ENCODE results near the gene SH3GL3. TPM values are rescaled to one million over a fixed set of nuclear protein-coding genes. Genes with fewer than 3 reads are reported as not detected.

SH3GL3 gene
- total and polyA plus RNA-seq, 4 donors = 0.48 to 0.62 TPM; not detected in 2

DNA sequence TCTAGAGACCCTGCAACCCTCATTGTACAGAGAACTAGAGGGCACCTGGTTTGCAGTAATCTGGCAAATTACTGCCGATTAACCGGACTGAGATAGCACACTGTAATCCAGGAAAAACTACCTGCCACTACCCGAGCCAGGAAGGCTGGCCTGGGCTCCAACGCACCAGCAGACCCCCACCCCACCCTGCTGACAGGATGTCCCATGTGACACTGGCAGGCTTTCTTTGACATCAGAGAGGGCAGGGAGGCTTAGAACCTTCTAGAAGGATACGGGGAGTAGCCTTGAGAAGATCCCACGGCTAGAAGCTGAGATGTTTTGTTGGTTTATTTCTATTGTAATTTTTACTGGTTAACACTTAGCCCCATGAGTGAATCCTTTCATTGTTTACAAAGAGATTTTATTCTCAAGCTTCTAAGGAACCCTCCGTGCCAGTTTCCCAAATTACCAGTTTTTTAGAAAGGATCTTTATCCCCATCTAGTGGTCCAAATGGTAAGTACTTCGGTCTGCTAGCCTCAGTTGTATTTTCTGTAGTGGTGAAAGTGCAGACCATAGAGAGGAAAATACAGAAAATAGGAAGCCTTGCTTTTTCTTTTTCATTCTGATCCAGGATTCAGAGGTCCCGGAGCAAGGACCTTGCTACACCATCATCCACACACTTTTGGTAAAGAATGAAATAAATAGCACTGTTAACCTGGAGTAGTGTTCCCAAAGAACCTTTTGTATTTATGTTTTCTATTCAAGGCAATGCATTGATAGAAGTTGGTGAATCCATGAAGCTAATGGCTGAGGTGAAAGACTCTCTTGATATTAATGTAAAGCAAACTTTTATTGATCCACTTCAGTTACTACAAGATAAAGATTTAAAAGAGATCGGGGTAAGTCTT, 124.9 kb downstream of the SH3GL3 start:
- Histone ChIP-seq H3K4me3 (ENCODE audit: low read length in 2 of 2) (no peak overlapping the region), H3K27me3 (ENCODE audit: control insufficient read depth in 1 of 2, insufficient read depth in 2 of 2, low read length in 1 of 2) (no peaks in the 10 kb centered on the region), H3K4me1 (ENCODE audit: control insufficient read depth in 1 of 2, insufficient read depth in 2 of 2, low read length in 2 of 2) (no peaks in the 10 kb centered on the region), H3K36me3 (ENCODE audit: control insufficient read depth in 1 of 2, insufficient read depth in 2 of 2, low read length in 1 of 2) (no peaks in the 10 kb centered on the region), H3K9me3 (ENCODE audit: control insufficient read depth, low read length) (no peaks in the 10 kb centered on the region), H3K27ac (ENCODE audit: low read depth in 1 of 2, low read length in 2 of 2) (no peak overlapping the region)
- DNase-seq (no peak), ATAC-seq (ENCODE audit: low FRiP score) (peak; percentile 58)
- WGBS, 2 donors = 50 to 52% methylated on average over 10 of the region's 10 CpGs
- intact Hi-C loops (cut with DNase I) = loop anchor here (5.0 kb wide), 3 partner anchors 260 to 450 kb away; no protein-coding TSS in a partner anchor

DNA sequence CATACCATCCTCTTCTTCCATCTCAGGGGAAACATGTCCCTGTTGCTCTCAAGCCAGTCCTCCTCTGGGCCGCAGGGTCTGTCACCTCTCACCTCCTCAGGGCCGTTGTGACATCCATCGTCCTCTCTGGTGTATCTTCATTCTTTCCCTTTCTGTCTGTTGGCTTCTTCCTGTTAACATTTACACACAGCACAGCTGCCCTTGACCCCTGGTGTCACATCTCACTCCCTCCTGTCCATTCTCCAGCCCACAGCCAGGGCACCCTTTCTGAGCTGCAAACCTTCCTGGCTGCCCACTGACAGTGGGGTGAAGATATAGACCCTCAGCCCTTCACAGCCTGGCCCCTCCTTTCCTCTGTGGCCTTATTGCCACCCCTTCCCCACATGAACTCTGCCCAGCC, 127.2 kb downstream of the SH3GL3 start:
- intact Hi-C loops (cut with DNase I) = loop anchor here (5.0 kb wide), 3 partner anchors 258 to 448 kb away; no protein-coding TSS in a partner anchor
- Histone ChIP-seq H3K27me3 (ENCODE audit: control insufficient read depth in 1 of 2, insufficient read depth in 2 of 2, low read length in 1 of 2) (no peaks in the 10 kb centered on the region), H3K27ac (ENCODE audit: low read depth in 1 of 2, low read length in 2 of 2) (no peak overlapping the region), H3K4me3 (ENCODE audit: low read length in 2 of 2) (no peak overlapping the region), H3K9me3 (ENCODE audit: control insufficient read depth, low read length) (no peaks in the 10 kb centered on the region), H3K4me1 (ENCODE audit: control insufficient read depth in 1 of 2, insufficient read depth in 2 of 2, low read length in 2 of 2) (no peaks in the 10 kb centered on the region), H3K36me3 (ENCODE audit: control insufficient read depth in 1 of 2, insufficient read depth in 2 of 2, low read length in 1 of 2) (no peaks in the 10 kb centered on the region)
- ATAC-seq (ENCODE audit: low FRiP score) = no peak
- WGBS, 2 donors = 84 to 90% methylated on average over 3 of the region's 3 CpGs
- DNase-seq = no peak

DNA sequence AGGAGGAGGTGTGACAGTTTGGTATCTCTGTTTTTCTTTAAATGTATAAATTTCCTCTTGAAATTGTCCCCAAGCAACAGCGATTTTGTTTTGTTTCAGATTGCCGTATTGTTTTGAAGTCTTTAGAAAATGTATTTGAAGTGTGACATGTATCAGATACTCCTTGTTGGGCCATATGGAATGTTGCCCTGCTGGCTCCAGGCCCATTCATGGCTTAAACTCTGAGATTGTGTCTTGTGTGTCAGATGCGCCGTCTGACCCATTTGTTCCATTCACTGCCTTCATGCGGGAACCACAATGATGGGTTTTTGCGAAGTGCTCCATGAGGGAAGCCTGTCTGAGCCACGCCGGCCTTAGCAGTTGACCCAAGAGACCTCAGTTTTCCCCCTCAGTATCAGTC, 131.6 kb downstream of the SH3GL3 start:
- ATAC-seq (ENCODE audit: low FRiP score) = no peak
- 90 to 92% methylated on average over 8 of the region's 8 CpGs for WGBS, 2 donors
- intact Hi-C loops (cut with DNase I) = no loop called here

DNA sequence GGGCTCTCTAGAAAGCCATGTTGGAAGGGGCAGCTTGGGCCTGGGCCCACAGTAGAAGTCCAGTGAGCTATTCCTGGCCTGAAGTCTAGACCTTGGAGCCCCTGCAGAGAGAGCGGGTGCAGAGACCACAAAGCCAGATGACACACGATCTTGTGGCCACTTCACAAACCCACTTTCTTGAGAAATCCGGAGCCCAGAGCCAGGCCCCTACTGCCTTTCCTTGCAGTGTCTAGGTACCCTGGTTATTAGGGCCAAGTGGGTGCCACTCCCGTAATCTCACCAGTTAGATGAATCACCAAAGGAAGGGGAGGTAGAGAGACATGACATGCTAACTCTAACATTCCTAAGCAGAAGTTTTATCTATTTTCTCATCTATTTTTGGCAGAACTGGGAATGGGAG, 134.2 kb downstream of the SH3GL3 start:
- intact Hi-C loops (cut with DNase I) = no loop called here
- ATAC-seq (ENCODE audit: low FRiP score) (no peak), DNase-seq (no peak)
- Histone ChIP-seq H3K4me1 (ENCODE audit: control insufficient read depth in 1 of 2, insufficient read depth in 2 of 2, low read length in 2 of 2) (no peaks in the 10 kb centered on the region), H3K9me3 (ENCODE audit: control insufficient read depth, low read length) (no peaks in the 10 kb centered on the region), H3K4me3 (ENCODE audit: low read length in 2 of 2) (no peak overlapping the region), H3K36me3 (ENCODE audit: control insufficient read depth in 1 of 2, insufficient read depth in 2 of 2, low read length in 1 of 2) (no peaks in the 10 kb centered on the region), H3K27me3 (ENCODE audit: control insufficient read depth in 1 of 2, insufficient read depth in 2 of 2, low read length in 1 of 2) (no peaks in the 10 kb centered on the region), H3K27ac (ENCODE audit: low read depth in 1 of 2, low read length in 2 of 2) (no peak overlapping the region)
- 79 to 94% methylated on average over 4 of the region's 4 CpGs for WGBS, 2 donors

More for the DNA sequence above, 131.6 kb downstream of the SH3GL3 start:
- no peak overlapping the region for H3K27ac ChIP-seq (ENCODE audit: low read depth in 1 of 2, low read length in 2 of 2)
- H3K27me3 ChIP-seq (ENCODE audit: control insufficient read depth in 1 of 2, insufficient read depth in 2 of 2, low read length in 1 of 2) = no peaks in the 10 kb centered on the region
- H3K4me3 ChIP-seq (ENCODE audit: low read length in 2 of 2) = no peak overlapping the region
- DNase-seq = no peak
- H3K9me3 ChIP-seq (ENCODE audit: control insufficient read depth, low read length) = no peaks in the 10 kb centered on the region
- no peaks in the 10 kb centered on the region for H3K4me1 ChIP-seq (ENCODE audit: control insufficient read depth in 1 of 2, insufficient read depth in 2 of 2, low read length in 2 of 2)
- H3K36me3 ChIP-seq (ENCODE audit: control insufficient read depth in 1 of 2, insufficient read depth in 2 of 2, low read length in 1 of 2) = no peaks in the 10 kb centered on the region

DNA sequence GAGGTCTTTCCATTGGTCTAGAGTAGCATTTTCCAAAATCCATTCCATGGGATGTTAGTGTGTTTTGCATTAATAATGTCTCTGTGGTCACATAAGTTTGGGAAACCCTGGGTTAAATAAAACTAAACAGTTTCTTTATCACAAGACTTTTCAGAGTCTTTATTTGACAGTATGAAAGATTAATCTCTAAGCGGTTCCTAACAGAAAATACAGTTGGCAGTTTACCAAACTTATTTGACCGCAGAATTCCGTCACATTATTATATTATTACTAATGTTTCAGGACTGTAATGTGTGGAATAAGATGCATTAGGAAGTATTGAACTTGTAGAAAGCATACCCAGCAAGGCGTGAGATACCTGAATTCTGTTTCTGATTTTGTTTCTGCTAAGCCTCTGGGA, 135.2 kb downstream of the SH3GL3 start:
- ATAC-seq (ENCODE audit: low FRiP score) (no peak), DNase-seq (no peak)
- no peaks in the 10 kb centered on the region for H3K27me3 ChIP-seq (ENCODE audit: control insufficient read depth in 1 of 2, insufficient read depth in 2 of 2, low read length in 1 of 2)
- 33 to 42% methylated on average over 4 of the region's 4 CpGs for WGBS, 2 donors
- no peaks in the 10 kb centered on the region for H3K9me3 ChIP-seq (ENCODE audit: control insufficient read depth, low read length)
- no peak overlapping the region for H3K4me3 ChIP-seq (ENCODE audit: low read length in 2 of 2)
- intact Hi-C loops (cut with DNase I) = no loop called here
- H3K36me3 ChIP-seq (ENCODE audit: control insufficient read depth in 1 of 2, insufficient read depth in 2 of 2, low read length in 1 of 2) = no peaks in the 10 kb centered on the region
- no peak overlapping the region for H3K27ac ChIP-seq (ENCODE audit: low read depth in 1 of 2, low read length in 2 of 2)
- no peaks in the 10 kb centered on the region for H3K4me1 ChIP-seq (ENCODE audit: control insufficient read depth in 1 of 2, insufficient read depth in 2 of 2, low read length in 2 of 2)

DNA sequence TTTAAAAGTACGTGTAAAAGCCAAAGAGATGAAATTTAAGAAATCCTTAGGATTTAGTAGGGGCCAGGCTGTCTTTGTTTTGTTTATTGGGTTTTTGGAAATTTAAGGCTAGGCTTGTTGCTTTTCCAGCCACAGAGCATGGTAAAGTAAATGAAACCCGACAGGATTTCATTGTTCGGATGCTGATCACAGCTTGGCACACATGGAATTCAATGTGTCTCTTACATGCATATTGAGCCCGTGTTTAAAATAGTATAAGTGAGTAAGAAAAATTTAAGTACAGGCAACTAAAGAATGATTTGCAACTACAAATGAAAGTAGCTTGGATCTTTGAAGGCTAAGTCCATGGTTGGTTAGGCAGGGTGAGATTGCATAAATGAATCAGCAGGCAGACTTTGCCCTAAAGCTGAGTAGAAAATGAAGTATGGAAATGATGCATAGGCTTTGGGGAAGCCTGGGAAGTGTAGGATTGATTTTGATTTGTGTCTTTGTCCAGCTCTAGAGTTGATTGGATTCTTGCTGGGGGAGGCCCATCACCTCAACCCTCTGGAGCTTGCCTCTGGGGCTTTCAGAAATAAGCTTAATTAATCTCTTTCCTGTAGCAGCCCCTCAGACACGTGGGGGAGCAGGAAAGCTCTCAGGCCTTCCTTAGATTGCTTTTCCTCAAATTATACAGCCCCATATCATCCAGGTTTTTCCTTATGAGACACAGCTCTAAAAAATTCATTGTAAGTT, 138.6 kb downstream of the SH3GL3 start:
- 73 to 77% methylated on average over 5 of the region's 5 CpGs for WGBS, 2 donors
- intact Hi-C loops (cut with DNase I) = no loop called here
- no peaks in the 10 kb centered on the region for H3K36me3 ChIP-seq (ENCODE audit: control insufficient read depth in 1 of 2, insufficient read depth in 2 of 2, low read length in 1 of 2)

DNA sequence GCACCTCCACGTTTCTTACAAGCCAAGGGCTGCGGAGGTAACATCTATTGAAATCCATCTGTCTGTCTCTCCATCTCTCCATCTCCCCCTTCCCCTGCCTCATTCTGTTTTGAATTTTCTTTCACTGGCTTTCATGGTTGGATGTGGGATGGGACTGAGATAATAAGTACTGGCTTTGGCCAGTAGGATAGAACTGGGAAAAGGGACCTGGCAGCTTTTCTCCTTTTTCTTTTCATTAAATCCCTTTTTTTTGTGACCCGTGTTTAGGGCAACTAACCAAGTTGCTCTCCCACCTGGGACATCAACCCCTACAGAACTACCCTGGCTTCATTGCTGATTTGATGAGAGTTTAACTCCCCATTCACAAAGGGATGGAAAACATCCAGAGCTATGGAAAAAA, 139.9 kb downstream of the SH3GL3 start:
- H3K36me3 ChIP-seq (ENCODE audit: control insufficient read depth in 1 of 2, insufficient read depth in 2 of 2, low read length in 1 of 2) = no peaks in the 10 kb centered on the region
- no peaks in the 10 kb centered on the region for H3K4me1 ChIP-seq (ENCODE audit: control insufficient read depth in 1 of 2, insufficient read depth in 2 of 2, low read length in 2 of 2)
- intact Hi-C loops (cut with DNase I) = no loop called here
- ATAC-seq (ENCODE audit: low FRiP score) = no peak
- no peaks in the 10 kb centered on the region for H3K9me3 ChIP-seq (ENCODE audit: control insufficient read depth, low read length)
- no peak overlapping the region for H3K4me3 ChIP-seq (ENCODE audit: low read length in 2 of 2)
- H3K27ac ChIP-seq (ENCODE audit: low read depth in 1 of 2, low read length in 2 of 2) = no peak overlapping the region
- no peaks in the 10 kb centered on the region for H3K27me3 ChIP-seq (ENCODE audit: control insufficient read depth in 1 of 2, insufficient read depth in 2 of 2, low read length in 1 of 2)
- WGBS, 2 donors = 82 to 87% methylated on average over 3 of the region's 3 CpGs
- DNase-seq = no peak

More for the DNA sequence above, 138.6 kb downstream of the SH3GL3 start:
- H3K9me3 ChIP-seq (ENCODE audit: control insufficient read depth, low read length) = no peaks in the 10 kb centered on the region
- no peaks in the 10 kb centered on the region for H3K27me3 ChIP-seq (ENCODE audit: control insufficient read depth in 1 of 2, insufficient read depth in 2 of 2, low read length in 1 of 2)
- H3K4me1 ChIP-seq (ENCODE audit: control insufficient read depth in 1 of 2, insufficient read depth in 2 of 2, low read length in 2 of 2) = no peaks in the 10 kb centered on the region
- H3K4me3 ChIP-seq (ENCODE audit: low read length in 2 of 2) = no peak overlapping the region
- ATAC-seq (ENCODE audit: low FRiP score) (no peak), DNase-seq (no peak)
- H3K27ac ChIP-seq (ENCODE audit: low read depth in 1 of 2, low read length in 2 of 2) = no peak overlapping the region

DNA sequence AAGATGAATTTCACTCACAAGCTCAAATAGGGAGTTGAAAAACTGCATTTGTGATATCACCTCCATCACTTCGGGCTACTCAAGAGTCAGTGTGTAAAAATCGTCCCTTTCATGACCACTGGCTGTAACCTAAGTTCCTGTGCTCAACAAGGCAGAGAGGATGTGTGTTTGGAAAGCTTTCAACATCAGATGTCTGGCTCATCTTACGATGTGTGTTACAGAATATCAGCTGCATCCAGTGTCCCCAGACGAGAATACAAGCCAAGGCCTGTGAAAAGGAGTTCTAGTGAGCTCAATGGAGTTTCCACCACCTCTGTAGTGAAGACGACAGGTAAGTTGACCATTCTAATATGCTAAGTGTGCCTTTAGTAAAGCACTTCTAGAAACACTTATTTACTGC, 141.3 kb downstream of the SH3GL3 start:
- H3K4me3 ChIP-seq (ENCODE audit: low read length in 2 of 2) = no peak overlapping the region
- ATAC-seq (ENCODE audit: low FRiP score) = no peak
- H3K27ac ChIP-seq (ENCODE audit: low read depth in 1 of 2, low read length in 2 of 2) = no peak overlapping the region
- no peaks in the 10 kb centered on the region for H3K9me3 ChIP-seq (ENCODE audit: control insufficient read depth, low read length)
- peaks cover 0 to 1% of the 10 kb centered on the region in 2 donors for H3K4me1 ChIP-seq (ENCODE audit: control insufficient read depth in 1 of 2, insufficient read depth in 2 of 2, low read length in 2 of 2)
- no peak for DNase-seq
- 76 to 94% methylated on average over 5 of the region's 5 CpGs for WGBS, 2 donors
- intact Hi-C loops (cut with DNase I) = no loop called here
- no peaks in the 10 kb centered on the region for H3K27me3 ChIP-seq (ENCODE audit: control insufficient read depth in 1 of 2, insufficient read depth in 2 of 2, low read length in 1 of 2)
- no peaks in the 10 kb centered on the region for H3K36me3 ChIP-seq (ENCODE audit: control insufficient read depth in 1 of 2, insufficient read depth in 2 of 2, low read length in 1 of 2)

Measured in aorta (tissue), 5 donors.